ENCODE data around the gene SOCS3.

The SOCS3 gene, protein sequence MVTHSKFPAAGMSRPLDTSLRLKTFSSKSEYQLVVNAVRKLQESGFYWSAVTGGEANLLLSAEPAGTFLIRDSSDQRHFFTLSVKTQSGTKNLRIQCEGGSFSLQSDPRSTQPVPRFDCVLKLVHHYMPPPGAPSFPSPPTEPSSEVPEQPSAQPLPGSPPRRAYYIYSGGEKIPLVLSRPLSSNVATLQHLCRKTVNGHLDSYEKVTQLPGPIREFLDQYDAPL

DNA sequence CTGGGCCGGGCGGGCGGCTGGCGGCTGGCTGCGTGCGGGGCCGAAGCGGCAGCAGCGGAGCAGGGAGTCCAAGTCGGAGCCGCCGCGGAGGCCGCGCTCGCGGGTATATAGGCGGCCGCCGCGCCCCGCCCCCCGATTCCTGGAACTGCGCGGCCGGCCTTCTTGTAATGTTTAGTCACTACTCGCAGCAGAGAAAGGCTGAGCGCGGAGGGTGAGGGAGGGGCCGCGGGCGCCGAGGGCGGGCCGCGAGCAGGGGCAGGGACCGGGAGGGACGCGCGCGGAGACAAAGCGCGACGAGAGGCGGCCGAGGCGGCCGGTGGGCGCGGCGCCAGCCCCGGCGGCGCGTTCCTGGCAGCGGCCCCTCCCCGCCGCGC lies at the start of gene SOCS3:
TSS of gene SOCS3 (minus strand) at position 81 of the 374 bp plus-strand sequence. CDS start 982 bp downstream, outside the sequence.
- peak; percentile 88 for DNase-seq (ENCODE audit: low read depth)
- H3K4me3 ChIP-seq (ENCODE audit: low read depth, low read length): peak within 1 kb of the TSS; percentile 54
- TF ChIP-seq, protein P1, sequence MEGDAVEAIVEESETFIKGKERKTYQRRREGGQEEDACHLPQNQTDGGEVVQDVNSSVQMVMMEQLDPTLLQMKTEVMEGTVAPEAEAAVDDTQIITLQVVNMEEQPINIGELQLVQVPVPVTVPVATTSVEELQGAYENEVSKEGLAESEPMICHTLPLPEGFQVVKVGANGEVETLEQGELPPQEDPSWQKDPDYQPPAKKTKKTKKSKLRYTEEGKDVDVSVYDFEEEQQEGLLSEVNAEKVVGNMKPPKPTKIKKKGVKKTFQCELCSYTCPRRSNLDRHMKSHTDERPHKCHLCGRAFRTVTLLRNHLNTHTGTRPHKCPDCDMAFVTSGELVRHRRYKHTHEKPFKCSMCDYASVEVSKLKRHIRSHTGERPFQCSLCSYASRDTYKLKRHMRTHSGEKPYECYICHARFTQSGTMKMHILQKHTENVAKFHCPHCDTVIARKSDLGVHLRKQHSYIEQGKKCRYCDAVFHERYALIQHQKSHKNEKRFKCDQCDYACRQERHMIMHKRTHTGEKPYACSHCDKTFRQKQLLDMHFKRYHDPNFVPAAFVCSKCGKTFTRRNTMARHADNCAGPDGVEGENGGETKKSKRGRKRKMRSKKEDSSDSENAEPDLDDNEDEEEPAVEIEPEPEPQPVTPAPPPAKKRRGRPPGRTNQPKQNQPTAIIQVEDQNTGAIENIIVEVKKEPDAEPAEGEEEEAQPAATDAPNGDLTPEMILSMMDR (IDR thresholded peaks at IDR 0.05; ENCODE audit: insufficient read depth, low read depth, low read length, missing control alignments): no peak

DNA sequence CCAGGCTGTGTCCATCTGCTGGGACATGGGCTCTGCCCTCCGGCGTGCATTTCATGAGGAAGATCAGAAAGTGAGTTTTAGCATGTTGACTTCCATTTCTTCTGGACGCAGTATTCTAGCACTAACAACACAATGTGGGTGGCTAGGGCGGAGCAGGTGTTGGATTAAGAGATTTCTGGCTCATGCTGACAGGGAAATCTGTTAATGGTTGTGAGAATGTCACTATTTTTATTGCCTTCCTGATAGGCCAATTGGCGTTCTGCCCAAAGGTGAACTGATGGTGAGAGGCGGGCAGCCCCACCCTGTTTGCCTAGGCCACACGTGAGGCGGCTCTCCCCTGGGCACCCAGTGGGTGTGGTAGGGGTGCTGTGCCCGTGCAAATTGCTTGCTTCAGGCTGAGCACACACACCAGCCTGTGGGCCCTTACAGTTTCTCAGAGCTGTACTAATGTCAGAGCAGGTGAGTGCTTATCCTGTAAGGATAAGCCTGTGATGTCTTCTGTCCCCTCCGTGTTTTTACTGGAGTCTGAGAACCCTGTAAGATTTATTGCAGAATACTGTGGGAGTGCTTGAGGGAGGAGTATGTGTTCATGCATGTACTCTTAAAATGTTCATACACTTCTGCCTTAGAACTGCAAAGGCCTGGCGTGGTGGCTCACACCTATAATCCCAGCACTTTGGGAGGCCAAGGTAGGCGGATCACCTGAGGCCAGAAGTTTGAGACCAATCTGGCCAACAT lies 49.5 kb upstream of the SOCS3 start:
- TF ChIP-seq, protein P1 (IDR thresholded peaks at IDR 0.05; ENCODE audit: insufficient read depth, low read depth, low read length, missing control alignments): no peak
- no peak overlapping the region for H3K4me3 ChIP-seq (ENCODE audit: low read depth, low read length)
- no peak for DNase-seq (ENCODE audit: low read depth)

DNA sequence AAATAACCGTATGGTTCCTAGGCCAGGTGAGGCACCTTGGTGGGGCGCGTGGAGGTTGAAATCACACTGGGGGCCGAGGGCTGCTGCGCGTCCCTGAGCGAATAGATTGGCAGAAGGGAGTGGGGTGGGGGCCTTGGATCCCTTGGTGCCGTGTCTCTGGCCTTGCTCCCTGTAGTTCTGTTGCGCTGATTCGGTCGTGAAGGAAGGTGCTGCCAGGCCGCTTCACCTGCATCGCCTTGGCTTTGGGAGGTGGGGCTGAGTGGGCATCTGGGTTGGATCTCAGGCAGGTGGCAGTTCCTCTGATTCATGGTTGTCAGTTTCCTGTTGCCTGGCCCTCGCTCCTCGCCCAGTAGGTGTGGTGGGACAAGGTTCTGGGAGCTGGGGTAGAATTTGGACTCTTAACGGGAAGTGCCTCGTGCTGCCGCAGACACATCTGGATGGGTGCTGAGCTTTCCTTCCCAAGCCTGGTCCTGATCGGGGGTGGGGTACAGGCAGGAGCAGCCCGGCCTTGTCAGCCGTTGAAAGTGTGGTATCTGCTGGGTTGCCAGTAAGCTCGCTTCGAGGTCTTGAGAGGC lies 48.7 kb upstream of the SOCS3 start:
- TF ChIP-seq, protein P1 (IDR thresholded peaks at IDR 0.05; ENCODE audit: insufficient read depth, low read depth, low read length, missing control alignments): no peak
- H3K4me3 ChIP-seq (ENCODE audit: low read depth, low read length): no peak overlapping the region
- DNase-seq (ENCODE audit: low read depth): no peak

DNA sequence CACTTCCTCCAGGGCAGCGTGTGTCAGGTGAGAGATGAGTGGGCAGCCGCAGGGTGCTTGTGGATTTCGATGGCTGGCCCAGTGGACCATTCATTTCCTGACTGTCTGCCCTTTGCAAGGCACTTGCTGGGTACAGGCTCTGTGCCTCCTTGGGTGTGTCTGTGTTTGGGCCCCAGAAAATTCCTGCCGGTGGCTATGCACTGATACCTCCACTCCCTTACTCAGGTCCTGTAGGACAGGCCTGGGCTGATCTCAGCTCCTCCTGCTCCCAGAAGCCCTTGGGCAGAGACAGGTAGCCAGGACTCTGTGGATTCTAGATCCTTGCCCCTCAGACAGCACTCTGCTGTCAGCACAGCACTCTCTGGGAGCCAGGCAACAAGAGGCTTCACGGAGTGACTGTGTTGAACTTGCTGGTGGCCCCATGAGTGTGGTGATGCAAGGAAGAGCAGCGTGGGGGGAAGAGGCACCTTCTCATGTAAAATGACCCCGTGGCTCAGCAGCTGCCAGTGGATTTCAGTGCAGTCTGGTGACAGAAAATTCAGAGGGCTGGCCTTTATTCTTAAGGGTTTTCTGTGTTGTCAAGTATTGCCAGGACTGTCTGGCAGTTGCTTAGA lies 47.6 kb upstream of the SOCS3 start:
- TF ChIP-seq, protein P1 (IDR thresholded peaks at IDR 0.05; ENCODE audit: insufficient read depth, low read depth, low read length, missing control alignments): no peak
- DNase-seq (ENCODE audit: low read depth): no peak
- no peak overlapping the region for H3K4me3 ChIP-seq (ENCODE audit: low read depth, low read length)

DNA sequence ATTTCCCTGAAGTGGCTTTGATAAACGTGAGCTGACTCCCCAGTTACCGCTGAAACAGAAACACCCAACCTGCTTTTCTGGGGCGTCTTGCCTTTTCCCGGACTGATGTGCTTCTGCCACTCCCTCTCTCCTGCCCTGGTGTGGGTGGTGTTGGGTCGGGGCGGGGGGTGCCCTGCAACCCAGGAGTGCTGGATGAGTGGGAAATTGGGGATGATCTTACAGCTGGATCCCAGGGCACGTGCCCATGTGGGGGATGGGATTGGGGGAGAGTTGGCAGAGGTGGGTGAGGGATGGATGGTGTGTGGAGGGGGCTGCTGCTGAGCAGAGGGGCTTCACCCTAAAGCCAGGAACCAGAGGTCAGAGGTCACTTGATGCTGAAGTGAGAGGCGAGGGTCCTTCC lies 47.0 kb upstream of the SOCS3 start:
- TF ChIP-seq, protein P1 (IDR thresholded peaks at IDR 0.05; ENCODE audit: insufficient read depth, low read depth, low read length, missing control alignments): no peak
- no peak overlapping the region for H3K4me3 ChIP-seq (ENCODE audit: low read depth, low read length)

DNA sequence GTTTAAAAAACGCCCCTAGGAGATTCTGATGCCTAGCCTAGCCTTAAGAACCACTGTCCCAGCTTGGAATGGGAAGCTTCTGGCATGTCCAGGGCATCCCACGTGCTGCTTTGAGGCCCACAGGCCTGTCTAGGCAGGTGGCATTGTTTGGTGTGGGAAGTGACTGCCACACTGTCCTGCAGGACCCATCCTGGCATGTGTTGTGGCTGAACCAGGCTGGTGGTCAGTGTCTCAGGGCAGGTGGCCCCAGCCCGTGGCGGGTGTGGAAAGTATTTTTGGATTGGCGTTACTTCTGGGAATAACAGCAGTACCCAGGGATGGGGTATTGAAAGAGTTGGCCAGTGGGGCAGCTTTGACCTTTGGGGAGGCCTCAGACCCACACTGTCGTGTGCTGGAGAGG lies 46.5 kb upstream of the SOCS3 start:
- TF ChIP-seq, protein P1 (IDR thresholded peaks at IDR 0.05; ENCODE audit: insufficient read depth, low read depth, low read length, missing control alignments): no peak
- H3K4me3 ChIP-seq (ENCODE audit: low read depth, low read length): no peak overlapping the region
- no peak for DNase-seq (ENCODE audit: low read depth)

More for the DNA sequence above, 47.0 kb upstream of the SOCS3 start:
- no peak for DNase-seq (ENCODE audit: low read depth)

All from GM12865 (cell line).